HG02759 (cell line): Measurements from ENCODE around the gene DCP1A.
A peak's percentile ranks its signal among the peaks of the same experiment; 100 is the strongest.
"Not testable (repeated sequence)": the region's sequence is repeated elsewhere in the genome, so short reads cannot be mapped to it uniquely, and the experiment has no call there.

ENCODE experiments used
- ATAC-seq: cut with Tn5 transposase; IDR thresholded peaks from one replicate; pipeline ENCODE4 v1.9.1; 2021; ENCODE audit warnings: mild to moderate bottlenecking, moderate library complexity; ENCODE audit not compliant: unreplicated experiment

The DCP1A gene

DNA sequence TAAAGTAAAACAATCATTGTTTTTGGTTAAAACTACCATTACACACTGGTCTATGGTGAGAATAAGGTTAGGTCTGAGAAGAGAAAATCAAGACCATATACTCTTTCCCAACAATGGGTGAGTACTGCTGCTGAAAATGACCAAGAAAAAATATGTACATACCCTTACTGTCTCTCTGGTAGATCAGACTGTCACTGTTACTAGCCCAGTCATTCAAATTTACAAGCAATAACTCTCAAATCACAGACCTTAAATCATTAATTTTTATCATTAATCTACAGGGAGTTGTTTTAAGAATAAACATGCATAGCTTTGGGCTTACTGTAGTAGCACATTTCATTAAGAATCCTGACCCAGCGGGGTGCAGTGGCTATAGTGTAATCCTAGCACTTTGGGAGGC lies 17.4 kb downstream of the DCP1A start:
- no peak for ATAC-seq

DNA sequence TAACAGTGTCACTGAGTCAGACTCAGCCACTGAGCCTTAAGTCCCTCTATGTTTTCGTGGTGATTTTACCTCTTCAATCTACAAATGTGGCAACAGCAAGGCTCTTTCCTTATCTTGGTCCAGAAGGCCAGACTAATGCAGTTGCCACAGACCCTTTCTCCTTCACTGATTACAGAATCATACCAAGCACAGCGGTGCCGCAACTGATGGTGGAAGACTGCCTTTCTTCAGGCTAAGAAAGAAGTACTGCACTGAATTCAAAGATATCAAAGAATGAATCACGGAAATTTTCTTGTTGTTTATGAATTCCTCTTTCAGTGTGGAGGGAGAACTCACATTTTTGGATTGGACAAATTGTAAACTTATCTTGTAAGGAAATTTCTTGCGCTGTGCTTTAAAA lies 18.6 kb downstream of the DCP1A start:
- ATAC-seq: no peak

DNA sequence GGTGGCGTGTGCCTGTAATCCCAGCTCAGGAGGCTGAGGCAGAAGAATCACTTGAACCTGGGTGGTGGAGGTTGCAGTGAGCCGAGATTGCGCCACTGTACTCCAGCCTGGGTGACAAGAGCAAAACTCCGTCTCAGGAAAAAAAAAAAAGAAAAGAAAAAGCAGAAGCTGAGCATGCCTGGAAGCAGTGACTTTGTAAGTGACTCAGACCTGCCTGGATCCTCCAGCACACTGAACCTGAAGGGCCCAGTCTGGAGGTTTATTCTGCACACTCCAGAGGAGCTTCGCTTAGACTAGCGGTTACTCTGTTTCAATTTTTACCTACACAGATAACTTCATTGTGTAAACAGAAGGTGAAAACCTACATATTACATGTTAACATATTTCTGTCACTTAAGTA lies 19.4 kb downstream of the DCP1A start:
- ATAC-seq: not testable (repeated sequence)

DNA sequence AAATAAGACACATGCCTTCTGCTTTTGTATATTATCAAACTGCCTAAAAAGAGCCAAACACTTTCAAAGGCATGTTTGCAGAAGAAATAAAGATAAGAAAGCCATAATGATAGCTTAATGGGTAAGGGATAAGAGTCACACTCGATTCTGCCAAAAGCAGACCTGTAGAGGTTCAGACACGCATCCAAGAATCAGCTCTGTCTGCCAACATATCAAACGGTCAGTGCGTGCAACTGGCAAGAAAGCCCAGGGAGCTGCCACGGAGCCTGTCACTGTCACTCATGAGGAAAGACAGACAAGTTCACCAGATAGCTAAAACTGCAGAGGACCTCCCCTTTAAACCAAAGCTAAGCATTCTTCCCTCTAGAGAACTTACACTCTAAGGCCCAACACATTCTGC lies 23.2 kb downstream of the DCP1A start:
- ATAC-seq: no peak

DNA sequence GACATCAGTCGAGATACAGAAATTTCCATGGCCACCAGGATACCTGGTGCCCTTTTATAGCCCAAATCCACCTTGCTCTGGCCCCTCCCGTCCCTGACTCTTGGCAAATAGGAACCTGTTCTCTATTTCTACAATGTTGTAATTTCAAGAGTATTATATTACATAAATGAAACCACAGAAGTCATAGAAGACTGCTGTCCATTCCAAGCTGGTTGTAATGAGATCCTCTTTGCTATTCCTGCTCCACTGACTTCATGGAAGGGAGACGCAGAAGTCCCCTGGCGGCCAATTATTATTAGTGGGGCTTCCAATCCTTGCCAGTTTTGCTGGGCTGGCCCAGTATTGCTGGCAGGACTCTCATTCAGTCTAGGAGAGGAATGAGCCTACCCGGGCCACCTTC lies 26.6 kb downstream of the DCP1A start:
- no peak for ATAC-seq

DNA sequence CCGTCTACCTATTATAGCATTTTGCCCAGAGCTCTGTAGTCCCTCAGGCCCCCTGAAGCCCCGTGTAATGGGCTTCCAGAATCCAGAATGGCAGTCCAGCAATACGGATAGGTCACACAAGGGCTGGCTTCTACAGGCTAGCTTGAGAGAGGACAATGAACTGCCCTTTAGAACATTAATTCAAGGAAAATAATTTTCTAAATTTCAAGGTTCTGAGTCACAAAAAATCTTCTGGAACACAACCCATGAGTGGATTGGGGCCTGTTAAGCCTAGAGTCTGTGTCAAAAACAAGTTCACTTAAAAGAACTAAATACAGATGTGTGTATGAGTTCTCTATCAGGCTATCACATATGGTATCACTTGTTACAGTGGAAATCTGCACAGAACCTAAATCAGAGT lies 28.8 kb downstream of the DCP1A start:
- ATAC-seq: no peak

DNA sequence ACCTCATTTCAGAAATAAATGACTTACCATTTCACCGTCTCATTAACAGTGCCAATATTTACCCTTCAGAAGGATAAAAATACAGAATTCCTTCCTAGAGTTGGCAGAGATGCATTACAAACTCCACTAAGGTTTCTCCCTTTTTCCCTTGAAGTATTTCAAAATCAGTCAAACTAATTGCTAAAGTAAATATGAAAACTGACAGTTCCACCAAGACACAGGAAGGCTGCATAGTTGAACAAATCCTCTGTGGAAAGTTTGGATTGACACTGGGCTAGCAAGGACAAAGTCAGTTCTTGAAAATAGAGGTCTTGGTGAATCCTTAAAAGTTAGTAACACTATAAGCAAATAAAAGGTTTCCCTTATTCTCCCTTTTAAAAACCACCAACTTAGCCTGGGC lies 34.5 kb downstream of the DCP1A start:
- ATAC-seq: no peak

DNA sequence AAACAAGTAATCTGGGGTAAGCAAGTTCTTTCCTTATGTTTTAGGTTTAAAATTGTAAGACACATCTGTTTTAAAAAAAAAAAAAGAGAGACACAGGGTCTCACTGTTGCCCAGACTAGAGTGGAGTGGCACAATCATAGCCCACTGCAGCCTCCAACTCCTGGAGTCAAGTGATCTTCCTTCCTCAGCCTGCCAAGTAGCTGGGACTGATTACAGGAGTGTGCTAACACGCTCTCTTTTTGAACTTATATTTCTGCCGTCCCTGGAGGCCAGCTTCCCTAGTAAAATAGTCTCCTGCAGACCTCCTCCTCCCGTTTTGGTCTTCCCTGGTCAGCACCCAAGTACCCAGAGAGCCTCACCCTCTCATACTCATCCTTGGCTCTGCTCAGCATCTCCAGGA lies 35.5 kb downstream of the DCP1A start:
- no peak for ATAC-seq

DNA sequence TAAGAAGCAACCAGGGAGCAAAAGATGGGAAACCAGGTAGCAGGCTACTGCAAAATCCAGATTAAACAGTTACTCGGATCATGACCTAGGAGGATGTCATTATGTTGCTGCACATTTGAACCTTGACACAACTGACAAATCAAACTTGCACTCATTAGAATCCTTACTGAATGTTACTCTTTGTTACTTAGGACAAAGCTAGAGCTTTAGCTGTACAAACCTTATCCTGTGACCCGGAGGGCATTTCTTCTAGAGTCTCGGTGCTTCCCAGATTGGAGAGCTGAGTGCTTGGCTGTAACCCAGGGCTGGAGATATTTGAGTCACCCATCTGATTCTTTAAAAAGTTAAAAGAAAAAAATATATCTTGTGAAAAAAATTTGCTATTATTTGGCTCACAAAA lies 43.4 kb downstream of the DCP1A start:
- no peak for ATAC-seq

DNA sequence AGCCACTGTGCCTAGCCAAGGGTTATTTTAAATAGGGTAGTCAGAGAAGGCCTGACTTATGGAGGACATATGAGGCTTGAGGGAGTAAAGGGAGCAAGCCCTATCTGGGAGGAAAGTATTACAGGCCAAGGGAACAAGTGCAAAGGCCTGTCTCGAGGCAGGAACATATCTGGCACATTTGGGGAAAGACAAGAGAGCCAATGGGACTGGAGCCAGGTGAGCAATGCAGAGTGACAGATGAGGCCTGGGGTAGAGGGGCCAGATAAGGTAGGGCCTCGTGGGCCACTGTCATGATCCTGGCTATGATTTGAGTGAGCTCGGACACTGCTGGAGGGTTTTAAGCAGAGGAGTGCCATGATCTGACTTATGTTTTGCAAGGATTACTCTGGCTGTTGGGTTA lies 43.8 kb downstream of the DCP1A start:
- no peak for ATAC-seq

DNA sequence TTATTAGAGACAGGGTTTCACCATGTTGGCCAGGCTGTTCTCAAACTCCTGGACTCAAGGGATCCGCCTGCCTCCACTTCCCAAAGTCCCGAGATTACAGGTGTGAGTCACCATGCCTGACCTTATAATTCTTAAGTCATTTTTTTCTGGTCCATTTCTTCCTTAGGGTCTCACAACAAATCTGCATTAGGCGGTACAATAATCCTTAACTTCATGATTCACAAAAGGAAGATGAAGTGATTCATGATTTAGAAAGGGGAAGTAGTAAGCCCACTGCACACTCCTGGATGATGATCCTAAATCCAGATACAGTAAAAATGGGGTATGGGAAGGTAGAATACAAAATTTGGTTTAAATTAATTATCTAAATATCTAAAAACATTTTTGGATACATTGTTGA lies 46.5 kb downstream of the DCP1A start:
- ATAC-seq: no peak

DNA sequence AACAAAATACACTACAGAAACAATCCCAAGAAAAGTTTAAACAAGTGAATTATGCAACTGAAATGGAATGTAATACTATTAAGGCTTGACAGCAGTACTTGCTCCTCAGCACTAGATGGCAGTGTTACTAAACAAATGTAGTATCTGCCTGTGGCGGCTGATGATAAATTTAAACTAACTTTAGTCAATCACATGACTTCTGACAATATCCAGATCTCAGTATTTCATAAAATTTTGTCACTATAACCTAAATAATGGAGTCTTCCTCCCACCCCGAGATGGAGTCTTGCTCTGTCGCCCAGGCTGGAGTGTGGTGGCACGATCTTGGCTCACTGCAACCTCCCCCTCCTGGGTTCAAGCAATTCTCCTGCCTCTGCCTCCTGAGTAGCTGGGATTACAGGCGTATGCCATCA lies 47.7 kb downstream of the DCP1A start:
- not testable (repeated sequence) for ATAC-seq

DNA sequence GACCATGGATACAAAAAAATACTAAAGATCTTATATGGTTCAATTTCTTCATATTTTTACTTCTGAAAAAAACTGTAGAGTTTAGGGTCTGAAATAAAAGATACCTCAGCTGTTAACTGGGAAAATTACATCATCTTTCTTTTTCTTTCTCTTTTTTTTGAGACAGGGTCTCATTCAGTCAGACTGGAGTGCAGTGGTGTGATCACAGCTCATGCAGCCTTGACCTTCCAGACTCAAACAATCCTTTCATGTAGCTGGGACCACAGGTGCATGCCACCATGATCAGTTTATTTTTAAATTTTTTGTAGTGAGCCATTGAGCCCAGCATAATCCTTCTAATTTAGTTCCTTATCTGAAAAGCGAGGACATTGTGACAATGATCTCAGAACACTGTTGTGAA lies 51.9 kb downstream of the DCP1A start:
- no peak for ATAC-seq

DNA sequence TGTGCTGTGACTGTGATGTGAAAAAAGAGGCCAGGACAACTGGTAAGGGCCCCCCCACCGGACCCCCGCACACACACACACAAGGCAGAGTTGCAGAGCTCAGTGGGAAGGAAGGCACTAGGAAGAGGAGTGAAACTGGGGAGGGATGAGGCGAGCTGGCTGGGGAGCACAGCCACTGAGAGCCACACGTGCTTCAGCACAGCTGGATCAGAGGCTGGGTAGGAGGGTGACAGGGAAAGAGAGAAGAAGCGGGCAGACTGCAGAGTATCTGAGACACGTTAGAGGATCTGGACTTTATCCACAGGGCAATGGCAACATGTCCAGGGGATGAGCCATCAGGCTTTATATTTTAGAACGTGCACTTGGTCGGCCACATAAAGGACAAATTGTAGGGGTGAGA lies 53.5 kb downstream of the DCP1A start:
- ATAC-seq: no peak

DNA sequence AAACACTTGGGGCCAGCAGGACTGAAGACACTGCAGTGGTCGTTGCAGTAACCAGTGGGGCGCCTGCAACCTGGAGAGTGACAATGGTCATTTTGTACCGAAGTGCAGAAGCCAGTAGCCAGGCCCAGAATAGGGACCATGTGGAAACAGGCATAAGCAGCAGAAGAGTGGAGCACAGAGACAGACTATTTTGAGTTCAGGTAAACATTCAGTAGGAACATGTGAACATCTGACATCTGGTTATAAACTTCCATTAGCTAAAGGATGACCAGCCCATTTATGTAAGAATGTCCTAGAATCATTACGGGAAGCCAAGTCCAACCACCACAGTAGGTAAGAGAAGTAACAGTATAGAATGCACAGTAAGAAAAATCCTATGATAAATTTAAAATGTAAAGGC lies 59.1 kb downstream of the DCP1A start:
- ATAC-seq: no peak

DNA sequence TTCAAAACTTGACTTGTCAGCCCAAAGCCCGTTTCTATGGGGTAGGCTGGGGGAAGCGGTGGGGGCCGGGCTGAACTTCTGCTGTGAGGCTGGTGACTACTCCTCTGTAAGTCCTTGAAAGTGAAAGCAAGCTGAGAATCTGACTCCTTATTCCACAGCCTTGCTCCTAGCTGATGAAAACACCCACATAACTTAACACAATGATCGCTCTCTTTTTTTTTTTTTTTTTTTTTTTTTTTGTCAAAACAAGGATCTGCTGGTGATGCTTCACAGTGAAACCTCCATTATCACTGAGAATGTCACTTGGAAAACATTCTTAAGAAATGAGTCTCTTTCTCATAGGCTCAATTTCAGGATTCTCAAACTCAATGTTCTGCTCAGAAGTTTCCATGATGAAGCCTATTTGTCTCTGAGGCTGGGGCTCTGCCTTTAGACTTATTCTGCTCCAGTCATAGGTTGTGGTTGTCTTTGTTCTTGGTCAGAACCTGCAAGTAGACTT lies 60.2 kb downstream of the DCP1A start:
- ATAC-seq: no peak

DNA sequence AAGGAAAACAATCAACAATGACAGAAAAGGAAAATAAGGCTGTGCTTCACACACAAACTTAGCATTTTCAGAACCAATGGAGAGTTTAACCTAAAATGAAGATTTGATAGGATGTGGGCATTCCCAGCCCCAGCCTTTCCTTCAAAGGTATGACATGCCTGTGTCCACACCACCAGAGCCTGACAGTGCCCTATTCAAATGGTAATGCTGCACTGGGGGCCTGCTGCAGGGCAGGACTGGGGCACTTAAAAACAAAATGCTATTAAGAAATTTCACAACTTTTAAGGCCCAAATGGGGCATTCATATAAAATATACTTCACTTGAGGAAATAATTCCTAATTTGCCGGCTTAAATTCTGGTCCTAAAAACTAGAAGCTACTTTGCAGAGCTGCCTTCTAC lies 60.6 kb downstream of the DCP1A start:
- no peak for ATAC-seq

DNA sequence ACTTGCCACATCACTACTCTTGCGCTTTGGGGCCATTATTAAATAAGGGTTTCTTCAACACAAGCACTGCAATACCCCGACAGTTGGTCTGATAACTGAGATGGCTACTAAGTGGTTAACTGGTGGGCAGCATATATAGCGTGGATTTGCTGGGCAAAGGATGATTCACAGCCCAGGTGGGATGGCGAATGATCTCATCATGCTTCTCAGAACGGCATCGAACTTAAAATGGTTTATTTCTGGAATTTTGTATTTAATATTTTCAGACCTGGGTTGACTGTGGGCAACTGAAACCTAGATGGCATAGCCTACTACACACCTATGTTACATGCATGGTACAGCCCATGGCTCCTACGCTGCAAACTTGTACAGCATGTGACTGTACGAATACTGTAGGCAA lies 64.8 kb downstream of the DCP1A start:
- no peak for ATAC-seq

DNA sequence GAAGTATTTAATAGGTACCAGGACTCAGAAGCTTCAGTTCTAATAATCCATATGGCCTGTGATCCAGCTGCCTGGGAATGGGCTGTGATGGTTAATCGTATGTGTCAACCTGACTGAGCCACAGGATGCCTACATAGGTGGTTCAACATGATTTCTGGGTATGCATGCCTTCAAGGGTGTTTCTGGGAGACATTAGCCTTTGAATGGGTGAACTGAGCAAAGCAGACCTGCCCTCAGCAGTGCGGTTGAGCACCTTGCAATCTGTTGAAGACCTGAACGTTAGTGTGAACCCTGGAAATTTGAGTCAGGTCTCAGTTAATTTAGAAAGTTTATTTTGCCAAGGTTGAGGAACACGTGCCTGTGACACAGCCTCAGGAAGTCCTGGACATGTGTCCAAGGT lies 68.7 kb downstream of the DCP1A start:
- ATAC-seq: no peak

DNA sequence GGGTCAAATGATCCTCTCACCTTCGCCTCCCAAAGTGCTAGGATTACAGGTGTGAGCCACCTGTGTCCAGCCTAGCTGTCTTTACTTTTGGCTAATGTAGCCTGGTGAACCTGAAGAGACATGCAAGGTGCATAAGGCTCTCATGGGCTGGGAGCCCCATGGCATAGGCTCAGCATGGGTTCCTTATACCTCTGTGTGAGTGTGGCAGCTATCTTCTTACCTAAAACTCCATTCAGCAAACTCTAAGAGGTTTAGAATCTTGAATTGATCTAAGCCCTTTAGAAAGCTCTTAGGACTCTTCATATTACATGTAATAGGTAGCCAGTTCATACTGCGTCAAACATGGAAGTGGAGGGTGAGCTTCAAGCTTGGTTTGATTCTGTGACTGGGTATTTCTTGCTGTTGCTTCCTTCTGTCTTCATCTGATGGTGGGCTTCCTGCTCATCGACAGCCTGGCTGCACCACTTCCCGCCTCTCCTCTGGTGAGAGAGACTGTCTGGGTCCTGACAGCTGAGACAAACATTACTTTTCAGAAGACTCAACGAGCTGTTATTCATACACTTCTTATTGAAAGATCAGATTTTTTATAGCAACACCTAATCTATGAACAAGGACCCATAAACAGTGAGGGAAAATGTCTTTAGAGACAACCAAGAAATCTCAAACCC lies 72.3 kb downstream of the DCP1A start:
- ATAC-seq: no peak

DNA sequence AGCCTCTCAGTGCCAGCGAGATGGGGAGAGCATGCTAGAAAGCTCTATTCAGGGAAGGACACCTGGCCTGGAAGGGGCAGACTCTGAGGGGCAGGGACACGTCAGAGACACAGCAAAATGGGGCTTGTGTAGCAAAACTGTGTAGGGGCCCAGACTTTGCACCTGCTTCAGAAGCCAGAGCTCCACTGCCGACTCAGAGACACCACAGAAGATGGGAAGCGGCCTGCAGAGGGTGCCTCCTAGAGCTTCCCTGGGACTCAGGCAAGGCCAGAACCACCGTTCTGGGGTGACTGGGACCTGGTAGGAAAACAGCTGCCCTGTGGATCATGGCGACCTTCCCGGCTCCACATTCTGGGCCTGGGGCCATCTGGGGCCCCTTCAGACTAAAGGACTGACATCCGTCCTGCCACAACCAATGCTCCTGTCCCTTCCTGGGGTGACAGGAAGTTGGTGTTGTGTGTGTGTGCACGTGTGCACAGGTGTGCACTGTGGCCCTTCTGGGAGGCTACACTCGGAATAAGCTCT lies 74.1 kb downstream of the DCP1A start:
- ATAC-seq: no peak

DNA sequence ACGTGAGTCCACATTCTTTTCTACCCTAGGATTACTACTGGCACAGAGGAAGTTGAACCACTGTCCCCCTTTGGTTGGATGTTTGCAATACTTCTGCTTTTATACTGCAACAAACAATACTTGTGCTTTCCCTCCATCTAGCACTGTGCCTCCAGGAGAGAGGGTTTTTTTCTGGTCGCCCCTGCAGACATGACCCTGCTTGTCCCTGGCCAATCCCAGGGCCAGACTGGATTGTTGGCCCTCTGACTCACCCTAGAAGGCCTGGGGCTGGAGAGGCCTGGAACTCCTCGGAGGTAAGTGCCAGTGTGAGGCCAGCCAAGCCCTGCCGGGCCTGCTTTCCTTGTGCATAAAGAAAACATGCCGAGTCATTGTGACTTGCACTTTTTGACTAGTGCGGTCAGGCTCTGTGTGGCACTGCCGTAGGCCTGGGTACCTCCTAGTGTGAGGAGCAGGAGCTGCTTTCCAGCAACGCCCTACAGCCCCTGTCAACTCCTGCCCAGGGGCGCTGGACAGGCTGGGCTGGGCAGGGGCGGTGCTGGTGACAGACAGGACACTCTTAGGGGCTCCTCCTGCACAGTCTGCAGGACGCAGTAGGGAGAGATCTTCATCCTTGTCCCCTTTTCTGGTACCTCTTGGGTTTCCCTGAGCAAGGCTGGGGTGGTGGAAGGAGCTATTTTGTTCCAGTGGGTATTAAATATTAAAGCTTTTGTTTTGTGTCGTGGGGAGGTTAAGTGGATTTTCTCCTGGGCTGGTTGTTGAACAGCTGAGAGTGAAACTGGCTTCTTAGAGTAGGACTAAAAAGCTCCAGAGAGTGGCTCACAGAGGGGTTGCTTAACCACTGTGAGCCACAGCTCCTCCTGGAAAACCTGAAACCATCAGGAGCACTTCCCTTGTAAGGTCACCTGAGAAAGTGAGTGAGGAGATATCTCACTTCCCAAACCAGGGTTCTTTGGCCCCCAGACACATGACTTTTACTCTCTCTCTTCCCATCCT lies 77.2 kb downstream of the DCP1A start:
- peak; percentile 79 for ATAC-seq
